GM23338 (cell line): ENCODE results near the gene HES3. TPM values are rescaled to one million over a fixed set of nuclear protein-coding genes. Genes with fewer than 3 reads are reported as not detected.

Experiments used
- ATAC-seq: fragments of 200-7000 bp; cut with Tn5 transposase; 3 replicates; pipeline ENCODE4 v1.9.1; 2020
- DNase-seq: peaks from one replicate; pipeline ENCODE4 v3.0.0-alpha.2; 2015; ENCODE audit warnings: low spot score
- H2AFZ ChIP-seq: fragments of 200-600 bp; sonication (generic); 2 replicates; pipeline ENCODE4 v1.8.0; 2016; ENCODE audit warnings: antibody characterized with exemption, mild to moderate bottlenecking, moderate library complexity
- H3F3A ChIP-seq: fragments of 200-600 bp; sonication (generic); replicated peaks from 2 replicates; pipeline ENCODE4 v1.8.0; 2017; ENCODE audit warnings: antibody characterized with exemption, mixed run types, low read depth
- H3K27ac ChIP-seq: fragments of 200-600 bp; sonication (generic); 2 replicates; pipeline ENCODE4 v1.6.1; 2016; ENCODE audit warnings: low read depth
- H3K27me3 ChIP-seq: fragments of 200-600 bp; sonication (generic); 2 replicates; pipeline ENCODE4 v1.8.0; 2016; ENCODE audit warnings: mild to moderate bottlenecking, mixed run types, moderate library complexity; ENCODE audit not compliant: insufficient read depth
- H3K36me3 ChIP-seq: fragments of 200-600 bp; sonication (generic); 2 replicates; pipeline ENCODE4 v1.8.0; 2016; ENCODE audit warnings: mild to moderate bottlenecking; ENCODE audit not compliant: insufficient read depth
- H3K4me1 ChIP-seq: fragments of 200-600 bp; sonication (generic); 2 replicates; pipeline ENCODE4 v1.8.0; 2016; ENCODE audit warnings: mild to moderate bottlenecking, moderate library complexity; ENCODE audit not compliant: insufficient read depth
- H3K4me2 ChIP-seq: fragments of 200-600 bp; sonication (generic); 2 replicates; pipeline ENCODE4 v1.7.1; 2017; ENCODE audit warnings: mixed run types
- H3K4me3 ChIP-seq: fragments of 200-600 bp; sonication (generic); 2 replicates; pipeline ENCODE4 v1.6.1; 2016; ENCODE audit warnings: mixed run types
- H3K79me2 ChIP-seq: fragments of 200-600 bp; sonication (generic); replicated peaks from 2 replicates; pipeline ENCODE4 v1.8.0; 2017; ENCODE audit warnings: mild to moderate bottlenecking; ENCODE audit not compliant: insufficient read depth
- H3K9me2 ChIP-seq: fragments of 200-600 bp; sonication (generic); 2 replicates; pipeline ENCODE4 v1.8.0; 2017; ENCODE audit not compliant: insufficient read depth
- H4K20me1 ChIP-seq: fragments of 200-600 bp; sonication (generic); replicated peaks from 2 replicates; pipeline ENCODE4 v1.8.0; 2017; ENCODE audit warnings: mild to moderate bottlenecking; ENCODE audit not compliant: insufficient read depth
- H3K27ac Mint-ChIP-seq: 2 replicates; pipeline ENCODE4 v1.8.0; 2020; ENCODE audit warnings: inconsistent platforms, mild to moderate bottlenecking, moderate library complexity, mixed read lengths
- H3K27me3 Mint-ChIP-seq: 3 replicates; pipeline ENCODE4 v1.8.0; 2022; ENCODE audit warnings: low read depth, mild to moderate bottlenecking, moderate library complexity, mixed read lengths, inconsistent platforms; ENCODE audit not compliant: insufficient read depth, poor library complexity
- H3K36me3 Mint-ChIP-seq: 3 replicates; pipeline ENCODE4 v1.8.0; 2021; ENCODE audit warnings: low read depth, mild to moderate bottlenecking, inconsistent platforms, moderate library complexity, mixed read lengths
- H3K4me1 Mint-ChIP-seq: 3 replicates; pipeline ENCODE4 v1.8.0; 2020; ENCODE audit warnings: mild to moderate bottlenecking, inconsistent platforms, mixed read lengths
- H3K4me3 Mint-ChIP-seq: 3 replicates; pipeline ENCODE4 v1.8.0; 2021; ENCODE audit warnings: moderate library complexity, mild to moderate bottlenecking, inconsistent platforms, mixed read lengths
- H3K9me3 Mint-ChIP-seq: 3 replicates; pipeline ENCODE4 v1.8.0; 2020; ENCODE audit warnings: moderate library complexity, mild to moderate bottlenecking, inconsistent platforms, mixed read lengths
- CREB1 ChIP-seq: fragments of 250-450 bp; sonication (Bioruptor Pico); IDR thresholded peaks from 2 replicates; pipeline ENCODE4 v1.5.0; 2020; ENCODE audit warnings: low read depth, mild to moderate bottlenecking, moderate library complexity
- CTCF ChIP-seq, 2 experiments: fragments of 200-600 bp in 1 of 2; sonication (generic) in 1 of 2; conservative IDR thresholded peaks; 2 replicates each; pipeline versions ENCODE4 v1.5.1 to v1.6.1; 2016 to 2017; ENCODE audit warnings: antibody characterized with exemption in 2 of 2, low read depth in 2 of 2, mild to moderate bottlenecking in 2 of 2, moderate library complexity in 1 of 2
- EZH2 ChIP-seq: fragments of 200-600 bp; sonication (generic); IDR thresholded peaks from one replicate; pipeline ENCODE4 v1.8.0; 2017; ENCODE audit warnings: antibody characterized with exemption, mild to moderate bottlenecking, low read depth; ENCODE audit not compliant: unreplicated experiment
- EZH2phosphoT487 ChIP-seq: fragments of 200-600 bp; sonication (generic); IDR thresholded peaks from one replicate; pipeline ENCODE4 v1.8.1; 2018; ENCODE audit warnings: antibody characterized with exemption; ENCODE audit not compliant: unreplicated experiment
- JUNB ChIP-seq: IDR thresholded peaks from one replicate; pipeline ENCODE4 v1.6.1; 2016; ENCODE audit warnings: antibody characterized with exemption; ENCODE audit not compliant: unreplicated experiment
- NANOG ChIP-seq: IDR thresholded peaks from 2 replicates; pipeline ENCODE4 v1.6.1; 2016; ENCODE audit warnings: antibody characterized with exemption, borderline replicate concordance
- POLR2AphosphoS5 ChIP-seq: IDR thresholded peaks from 2 replicates; pipeline ENCODE4 v1.6.1; 2016; ENCODE audit warnings: antibody characterized with exemption, low read depth
- REST ChIP-seq: IDR thresholded peaks from one replicate; pipeline ENCODE4 v1.6.1; 2018; ENCODE audit warnings: antibody characterized with exemption; ENCODE audit not compliant: unreplicated experiment
- STAT1 ChIP-seq: IDR thresholded peaks from one replicate; pipeline ENCODE4 v1.6.1; 2016; ENCODE audit warnings: antibody characterized with exemption; ENCODE audit not compliant: unreplicated experiment
- ZNF114 ChIP-seq: fragments of 250-450 bp; sonication (Bioruptor Pico); IDR thresholded peaks from 2 replicates; pipeline ENCODE4 v1.5.0; 2020; ENCODE audit warnings: mild to moderate bottlenecking, moderate library complexity
- ZNF331 ChIP-seq: fragments of 250-450 bp; sonication (Bioruptor Pico); IDR thresholded peaks from 2 replicates; pipeline ENCODE4 v1.5.0; 2020; ENCODE audit warnings: low read depth, mild to moderate bottlenecking, moderate library complexity
- ZNF462 ChIP-seq: fragments of 250-450 bp; sonication (Bioruptor Pico); IDR thresholded peaks from 2 replicates; pipeline ENCODE4 v1.5.0; 2020; ENCODE audit warnings: mild to moderate bottlenecking, moderate library complexity
- polyA plus RNA-seq: library from polyadenylated mRNA; unstranded; fragments of >200 nt; fragmentation: Nextera tagmentation; extraction: Ambion mirVana; gene quantifications from 2 replicates; pipeline ENCODE4 v1.2.1, GENCODE V29; 2016
- total RNA-seq: library from RNA; depleted of rRNA; stranded (reverse); fragments of >200 nt; shearing (Covaris generic); gene quantifications from 2 replicates; pipeline ENCODE4 v1.2.3, GENCODE V29; 2014
- TF ChIP-seq, protein P1 (sequence below): IDR thresholded peaks from 2 replicates; pipeline ENCODE4 v1.6.1; 2016; ENCODE audit warnings: antibody characterized with exemption

Gene HES3
- total and polyA plus RNA-seq, 2 experiments from 2014 or later, result 7.1 to 50.4 TPM

- no peaks in the 10 kb centered on the region; the same call in 1 of the 2 replicates for H3F3A ChIP-seq
- no peaks in the 10 kb centered on the region for H3K36me3 ChIP-seq
- H3K4me1 Mint-ChIP-seq, result no peaks in the 10 kb centered on the region
- H3K4me1 ChIP-seq, result no peaks in the 10 kb centered on the region
- H3K27ac ChIP-seq, result no peak overlapping the region
- no peak for TF ChIP-seq EZH2
- no peak for TF ChIP-seq REST
- TF ChIP-seq CREB1, result no peak
- no peak for TF ChIP-seq ZNF331
- TF ChIP-seq NANOG, result no peak
- no peak for TF ChIP-seq EZH2phosphoT487
- TF ChIP-seq, protein P1, sequence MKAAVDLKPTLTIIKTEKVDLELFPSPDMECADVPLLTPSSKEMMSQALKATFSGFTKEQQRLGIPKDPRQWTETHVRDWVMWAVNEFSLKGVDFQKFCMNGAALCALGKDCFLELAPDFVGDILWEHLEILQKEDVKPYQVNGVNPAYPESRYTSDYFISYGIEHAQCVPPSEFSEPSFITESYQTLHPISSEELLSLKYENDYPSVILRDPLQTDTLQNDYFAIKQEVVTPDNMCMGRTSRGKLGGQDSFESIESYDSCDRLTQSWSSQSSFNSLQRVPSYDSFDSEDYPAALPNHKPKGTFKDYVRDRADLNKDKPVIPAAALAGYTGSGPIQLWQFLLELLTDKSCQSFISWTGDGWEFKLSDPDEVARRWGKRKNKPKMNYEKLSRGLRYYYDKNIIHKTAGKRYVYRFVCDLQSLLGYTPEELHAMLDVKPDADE, result no peak
- TF ChIP-seq ZNF114 (CRISPR knock-in tag), result no peak
- no peak for TF ChIP-seq JUNB
- TF ChIP-seq CTCF (conservative IDR thresholded peaks at IDR 0.05; ENCODE audit: low read depth in 2 of 2), result no peak
- no peak for TF ChIP-seq POLR2AphosphoS5
- no peak for TF ChIP-seq ZNF462 (CRISPR knock-in tag)
- TF ChIP-seq STAT1, result no peak
- H3K4me3 ChIP-seq, result no peak overlapping the region
- H3K79me2 ChIP-seq, result no peaks in the 10 kb centered on the region
- H3K4me2 ChIP-seq, result no peak overlapping the region
- H3K4me3 Mint-ChIP-seq, result no peak overlapping the region
- no peaks in the 10 kb centered on the region; the same call in 2 of the 3 replicates for H3K9me3 Mint-ChIP-seq
- peaks cover 35% of the 10 kb centered on the region for H3K27me3 ChIP-seq
- no peaks in the 10 kb centered on the region for H3K36me3 Mint-ChIP-seq
- no peak overlapping the region for H3K27ac Mint-ChIP-seq
- no peaks in the 10 kb centered on the region; the same call in 1 of the 2 replicates for H4K20me1 ChIP-seq
- H3K27me3 Mint-ChIP-seq, result peaks cover 36% of the 10 kb centered on the region
- ATAC-seq (no peak), DNase-seq (no peak)
- H3K9me2 ChIP-seq, result no peaks in the 10 kb centered on the region
- no peak overlapping the region for H2AFZ ChIP-seq
Observed at GRCh38 chr1:6253380-6253779, 9.4 kb downstream of the HES3 start.
